ENCODE results near the gene LETM1. TPM values are rescaled to one million over a fixed set of nuclear protein-coding genes. Genes with fewer than 3 reads are reported as not detected.

The LETM1 gene
- 58.9 and 120 TPM in 2 replicates for total RNA-seq

GRCh38 chr4:1856071-1856942 is at the start of gene LETM1:
Gene LETM1 (minus strand): TSS chr4:1856156. CDS start chr4:1855950, 206 bp downstream.

GRCh38 chr4:1870578-1871443 is 14.9 kb upstream of the LETM1 start, which contains the start of gene NSD2:
Gene NSD2 (plus strand): TSS chr4:1871393. CDS start chr4:1900655, 29,262 bp downstream.

DNA sequence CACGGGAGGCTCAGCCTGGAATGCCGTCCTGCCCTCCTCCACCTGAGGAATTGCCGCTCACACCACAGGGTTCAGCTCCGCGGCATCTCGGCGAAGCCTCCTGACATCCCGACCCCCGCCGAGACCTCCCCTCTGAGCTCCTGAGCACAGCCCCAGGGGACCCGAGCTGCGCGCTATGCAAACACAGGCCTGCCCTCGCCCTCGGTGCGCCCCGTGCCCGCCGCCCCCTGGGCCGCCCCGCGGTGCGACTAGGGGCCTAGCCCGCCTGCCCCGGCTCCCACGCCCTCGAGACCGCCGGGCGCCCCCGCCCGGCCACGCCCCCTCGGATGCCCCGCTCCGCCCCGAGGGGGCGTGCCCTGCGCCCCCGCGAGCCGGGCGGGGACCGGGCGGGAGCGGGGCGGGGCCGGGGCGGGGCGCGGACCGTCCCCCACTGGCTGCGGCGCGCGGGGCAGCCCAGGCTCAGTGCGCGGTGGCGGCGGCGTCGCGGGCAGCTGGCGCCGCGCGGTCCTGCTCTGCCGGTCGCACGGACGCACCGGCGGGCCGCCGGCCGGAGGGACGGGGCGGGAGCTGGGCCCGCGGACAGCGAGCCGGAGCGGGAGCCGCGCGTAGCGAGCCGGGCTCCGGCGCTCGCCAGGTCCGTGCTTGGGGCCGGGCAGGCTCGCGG is 63.0 kb downstream of the LETM1 start, which contains the start of gene FGFR3:
Gene FGFR3 (plus strand): TSS at position 462 of the 664 bp plus-strand sequence. CDS start 642 bp downstream, outside the sequence.

Other genes starting within 250 kb of the LETM1 start
- 0.58 and 4.5 TPM in 2 replicates for gene FAM53A, start 171.8 kb downstream of the LETM1 start, total RNA-seq
- gene SLBP, start 143.8 kb downstream of the LETM1 start, total RNA-seq: 52.7 and 71.5 TPM in 2 replicates
- gene TMEM129, start 134.8 kb downstream of the LETM1 start, total RNA-seq: 20.5 and 57.5 TPM in 2 replicates
- 3.9 and 54.8 TPM in 2 replicates for gene TACC3, start 134.6 kb downstream of the LETM1 start, total RNA-seq
- 0.56 and 1.7 TPM in 2 replicates for gene FGFR3, start 62.9 kb downstream of the LETM1 start, total RNA-seq
- 39.5 and 97.2 TPM in 2 replicates for gene NSD2, start 15.2 kb upstream of the LETM1 start, total RNA-seq
- 12.1 and 14.8 TPM in 2 replicates for gene NELFA, start 152.8 kb upstream of the LETM1 start, total RNA-seq
- gene NAT8L, start 203.2 kb upstream of the LETM1 start, total RNA-seq: under 0.01 TPM in 2 replicates

Measured in regular cardiac myocyte (primary cell).